Mucosa of descending colon (tissue), 3 donors: ENCODE measurements around the gene DUSP18. TPM values are rescaled to one million over a fixed set of nuclear protein-coding genes. Genes with fewer than 3 reads are reported as not detected.

ENCODE experiments used
- ATAC-seq: fragments of 200-7000 bp; cut with Tn5 transposase; one replicate; pipeline ENCODE4 v1.9.1; 2020; ENCODE audit warnings: mild to moderate bottlenecking, moderate library complexity
- DNase-seq, 3 donors: peaks; one replicate each; pipeline ENCODE4 v3.0.0-alpha.2; 2020
- H3K36me3 ChIP-seq: fragments of 200-600 bp; one replicate; pipeline ENCODE4 v1.8.0; 2021; ENCODE audit warnings: low read depth, mild to moderate bottlenecking
- H3K4me1 ChIP-seq: fragments of 200-600 bp; one replicate; pipeline ENCODE4 v1.8.0; 2021; ENCODE audit warnings: low read depth, mild to moderate bottlenecking
- H3K4me3 ChIP-seq: fragments of 200-600 bp; one replicate; pipeline ENCODE4 v1.8.0; 2021; ENCODE audit warnings: mild to moderate bottlenecking
- H3K9me3 ChIP-seq: fragments of 200-600 bp; one replicate; pipeline ENCODE4 v1.8.0; 2021; ENCODE audit warnings: mild to moderate bottlenecking
- CTCF ChIP-seq: fragments of 200-600 bp; IDR thresholded peaks from one replicate; pipeline ENCODE4 v1.8.0; 2022; ENCODE audit warnings: antibody characterized with exemption, mild to moderate bottlenecking
- intact Hi-C, 2 donors: fragments of 100-400 bp; cut with DNase I in 1 of 2; cut with micrococcal nuclease in 1 of 2; formaldehyde crosslinking; loops; one replicate each; pipeline versions ENCODE4 v1.11.0 to v1.11.1; 2022; cut with DNase I, micrococcal nuclease
- total RNA-seq, 3 donors: library from RNA; stranded (reverse); fragmentation: NEBNext Ultra II Directional in 2 of 3; extraction: Animal tissue kit (Norgen Biotek cat#: 25700) in 2 of 3; gene quantifications; one replicate each; pipeline versions ENCODE4 v1.2.1 to v1.2.4, GENCODE V29; 2021 to 2023
- donor health status: DM: no; HTN: no; CAD: no; lungs with moderate emphysema.
- donor health status: DM: no; HTN: no; CAD: no.
- donor health status: DM: no; HTN: yes; CAD: no.

The DUSP18 gene
- total RNA-seq, 3 donors from 2014 or later, result 16.2 to 21.6 (median 16.3) TPM

GRCh38 chr22:30665786-30666185 is 1.9 kb downstream of the DUSP18 start:
- H3K9me3 ChIP-seq, result no peaks in the 10 kb centered on the region
- intact Hi-C loops, result no loop called here
- ATAC-seq, result peak; percentile 6
- TF ChIP-seq CTCF, result no peak
- H3K4me1 ChIP-seq, result peaks cover 16% of the 10 kb centered on the region
- peak in 2 of 3 donors; percentile 41 to 55 for DNase-seq
- no peak overlapping the region for H3K4me3 ChIP-seq
- no peaks in the 10 kb centered on the region for H3K36me3 ChIP-seq

GRCh38 chr22:30665266-30665665 is 2.4 kb downstream of the DUSP18 start:
- TF ChIP-seq CTCF, result no peak
- peaks cover 16% of the 10 kb centered on the region for H3K4me1 ChIP-seq
- no peaks in the 10 kb centered on the region for H3K9me3 ChIP-seq
- DNase-seq, result peak in 2 of 3 donors; percentile 22 to 36
- intact Hi-C loops, result no loop called here
- no peak overlapping the region for H3K4me3 ChIP-seq
- ATAC-seq, result peak; percentile 15
- no peaks in the 10 kb centered on the region for H3K36me3 ChIP-seq

GRCh38 chr22:30664798-30665197 is 2.9 kb downstream of the DUSP18 start:
- DNase-seq, result no peak
- no peak for TF ChIP-seq CTCF
- no peak for ATAC-seq
- Histone ChIP-seq H3K4me1 (peaks cover 16% of the 10 kb centered on the region), H3K4me3 (no peak overlapping the region), H3K36me3 (no peaks in the 10 kb centered on the region), H3K9me3 (no peaks in the 10 kb centered on the region)
- intact Hi-C loops, result no loop called here

- intact Hi-C loops, result no loop called here
- Histone ChIP-seq H3K4me1 (peaks cover 16% of the 10 kb centered on the region), H3K4me3 (no peak overlapping the region), H3K36me3 (no peaks in the 10 kb centered on the region), H3K9me3 (no peaks in the 10 kb centered on the region)
- ATAC-seq (no peak), DNase-seq (no peak)
- TF ChIP-seq CTCF, result no peak
Observed at GRCh38 chr22:30662040-30662439, 5.6 kb downstream of the DUSP18 start.

DNA sequence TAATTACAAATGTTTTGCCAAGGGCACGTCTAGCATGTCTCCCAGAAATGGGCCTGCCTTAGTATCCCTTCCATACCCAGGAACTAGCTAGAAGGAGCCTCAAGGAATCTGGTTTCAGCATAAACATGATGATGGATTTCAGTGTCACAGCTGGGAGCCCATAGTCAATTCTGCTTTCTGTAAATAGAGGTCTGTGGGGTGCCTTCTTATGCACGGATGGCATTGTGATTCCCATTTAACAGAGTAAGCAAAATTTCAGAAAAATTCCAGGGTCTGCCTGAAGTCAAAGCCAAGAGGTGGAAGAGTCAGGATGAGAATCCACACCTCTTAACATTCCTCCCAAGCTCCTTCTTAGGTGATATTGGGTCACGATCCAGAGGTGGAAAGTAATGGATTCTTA is 12.1 kb downstream of the DUSP18 start:
- H3K4me1 ChIP-seq, result no peaks in the 10 kb centered on the region
- no peak overlapping the region for H3K4me3 ChIP-seq
- no peaks in the 10 kb centered on the region for H3K36me3 ChIP-seq
- DNase-seq, result no peak
- H3K9me3 ChIP-seq, result no peaks in the 10 kb centered on the region
- TF ChIP-seq CTCF, result no peak
- intact Hi-C loops, result no loop called here
- ATAC-seq, result no peak

DNA sequence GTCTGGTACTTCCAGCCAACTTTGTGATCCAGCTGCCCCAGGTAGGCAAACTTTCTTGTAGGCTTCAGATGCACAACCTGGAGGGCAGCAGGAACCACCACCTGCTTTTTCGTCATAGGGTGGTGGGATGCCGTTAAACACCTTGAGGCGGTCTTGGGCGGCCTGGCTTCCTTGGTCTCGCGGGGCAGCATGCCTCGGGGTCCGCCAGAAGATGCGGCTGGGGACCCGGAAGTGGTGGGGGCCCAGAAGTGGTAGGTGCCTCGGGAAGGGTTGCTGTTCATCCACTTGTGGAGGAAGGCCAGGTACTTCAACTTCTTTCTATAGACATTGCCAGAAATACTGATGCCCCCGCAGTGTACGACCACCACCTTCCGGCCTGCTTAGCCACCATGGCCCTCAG is 13.3 kb downstream of the DUSP18 start:
- intact Hi-C loops, result no loop called here
- Histone ChIP-seq H3K36me3 (no peaks in the 10 kb centered on the region), H3K4me1 (no peaks in the 10 kb centered on the region), H3K4me3 (no peak overlapping the region), H3K9me3 (no peaks in the 10 kb centered on the region)
- TF ChIP-seq CTCF, result no peak
- ATAC-seq (no peak), DNase-seq (peak in 1 of 3 donors; percentile 12)
